CD4-positive, alpha-beta memory T cell (primary cell): ENCODE data around the gene STK25. TPM values are rescaled to one million over a fixed set of nuclear protein-coding genes. Genes with fewer than 3 reads are reported as not detected.
A peak's percentile ranks its signal among the peaks of the same experiment; 100 is the strongest.

Experiments
- CTCF ChIA-PET: fragments of 350-600 bp; sonication (Branson Sonifier 250); formaldehyde crosslinking; loops from one replicate; lab custom pipeline; 2021; ENCODE audit warnings: inconsistent platforms; ENCODE audit not compliant: partially characterized antibody; lab: Charles Lee
- POLR2A ChIA-PET: fragments of 350-600 bp; sonication (Branson Sonifier 250); formaldehyde crosslinking; loops from one replicate; lab custom pipeline; 2021; ENCODE audit not compliant: partially characterized antibody; lab: Charles Lee
- DNase-seq, 5 donors: peaks; one replicate each; pipeline versions ENCODE4 v3.0.0 to v3.0.0-alpha.2; 2020 to 2022; ENCODE audit warnings: mixed read lengths in 1 of 5
- H3K27ac ChIP-seq: one replicate; pipeline ENCODE4 v1.7.0; 2013; ENCODE audit warnings: low read depth, low read length
- H3K27me3 ChIP-seq: 2 replicates; pipeline ENCODE4 v1.7.0; 2013; ENCODE audit warnings: mild to moderate bottlenecking, low read length, moderate library complexity; ENCODE audit not compliant: insufficient read depth
- H3K36me3 ChIP-seq: 2 replicates; pipeline ENCODE4 v1.7.0; 2013; ENCODE audit warnings: mild to moderate bottlenecking, low read length, moderate library complexity; ENCODE audit not compliant: insufficient read depth
- H3K4me1 ChIP-seq: 2 replicates; pipeline ENCODE4 v1.7.0; 2013; ENCODE audit warnings: mild to moderate bottlenecking, low read length, moderate library complexity; ENCODE audit not compliant: insufficient read depth
- H3K4me3 ChIP-seq, 2 donors: one replicate each; pipeline ENCODE4 v1.7.0; 2013; ENCODE audit warnings: low read length in 2 of 2, mild to moderate bottlenecking in 1 of 2
- H3K9me3 ChIP-seq, 2 donors: one replicate each; pipeline ENCODE4 v1.7.0; 2013; ENCODE audit warnings: low read length in 2 of 2, control low read depth in 1 of 2; ENCODE audit not compliant: control insufficient read depth in 1 of 2
- H3K27ac Mint-ChIP-seq, 7 donors: one replicate each; pipeline ENCODE4 v1.8.0; 2020 to 2021; ENCODE audit warnings: mixed read lengths in 7 of 7, mild to moderate bottlenecking in 6 of 7, inconsistent platforms in 3 of 7, moderate library complexity in 3 of 7
- H3K27me3 Mint-ChIP-seq, 2 donors: one replicate each; pipeline ENCODE4 v1.8.0; 2020 to 2021; ENCODE audit warnings: mixed read lengths in 2 of 2
- H3K36me3 Mint-ChIP-seq, 2 donors: one replicate each; pipeline ENCODE4 v1.8.0; 2020 to 2021; ENCODE audit warnings: mixed read lengths in 2 of 2, inconsistent platforms in 1 of 2, mild to moderate bottlenecking in 1 of 2
- H3K4me1 Mint-ChIP-seq, 4 donors: one replicate each; pipeline ENCODE4 v1.8.0; 2020 to 2021; ENCODE audit warnings: mixed read lengths in 4 of 4, mild to moderate bottlenecking in 1 of 4
- H3K4me3 Mint-ChIP-seq, 8 donors: one replicate each; pipeline ENCODE4 v1.8.0; 2020 to 2021; ENCODE audit warnings: mixed read lengths in 8 of 8, mild to moderate bottlenecking in 7 of 8, moderate library complexity in 6 of 8, inconsistent platforms in 3 of 8
- H3K9me3 Mint-ChIP-seq, 8 donors: one replicate each; pipeline ENCODE4 v1.8.0; 2020 to 2021; ENCODE audit warnings: mixed read lengths in 8 of 8, mild to moderate bottlenecking in 5 of 8, inconsistent platforms in 3 of 8, moderate library complexity in 1 of 8
- intact Hi-C: fragments of 100-400 bp; cut with micrococcal nuclease; formaldehyde crosslinking; loops from one replicate; pipeline ENCODE4 v1.15.1; 2023
- polyA plus RNA-seq, 2 donors: library from polyadenylated mRNA; unstranded; fragments of 300-500 nt; fragmentation: Illumina TruSeq; gene quantifications; one replicate each; pipeline ENCODE4 v1.2.3, GENCODE V29; 2021
- total RNA-seq, 2 experiments: library from RNA; stranded (reverse); gene quantifications; one replicate each; pipeline ENCODE4 v1.2.3, GENCODE V29; 2021

STK25 gene
- total and polyA plus RNA-seq, 4 experiments from 2014 or later: 88.6 to 182 (median 134) TPM

GRCh38 chr2:241496904-241497877, 11.2 kb downstream of the STK25 start:
- Histone ChIP-seq H3K27me3 (no peaks in the 10 kb centered on the region), H3K9me3 (no peaks in the 10 kb centered on the region), H3K27ac (no peak overlapping the region), H3K4me1 (no peaks in the 10 kb centered on the region), H3K36me3 (peaks cover 8% of the 10 kb centered on the region), H3K4me3 (no peak overlapping the region)
- peaks cover 0 to 3% (median 0%) of the 10 kb centered on the region in 4 donors for H3K4me1 Mint-ChIP-seq
- POLR2A ChIA-PET: no interaction called here
- intact Hi-C loops: no loop called here
- H3K36me3 Mint-ChIP-seq: peaks cover 5 to 32% of the 10 kb centered on the region in 2 donors
- CTCF ChIA-PET: no interaction called here
- H3K9me3 Mint-ChIP-seq: no peaks in the 10 kb centered on the region
- H3K4me3 Mint-ChIP-seq: no peak overlapping the region
- H3K27me3 Mint-ChIP-seq: no peaks in the 10 kb centered on the region
- H3K27ac Mint-ChIP-seq: no peak overlapping the region
- no peak for DNase-seq

DNA sequence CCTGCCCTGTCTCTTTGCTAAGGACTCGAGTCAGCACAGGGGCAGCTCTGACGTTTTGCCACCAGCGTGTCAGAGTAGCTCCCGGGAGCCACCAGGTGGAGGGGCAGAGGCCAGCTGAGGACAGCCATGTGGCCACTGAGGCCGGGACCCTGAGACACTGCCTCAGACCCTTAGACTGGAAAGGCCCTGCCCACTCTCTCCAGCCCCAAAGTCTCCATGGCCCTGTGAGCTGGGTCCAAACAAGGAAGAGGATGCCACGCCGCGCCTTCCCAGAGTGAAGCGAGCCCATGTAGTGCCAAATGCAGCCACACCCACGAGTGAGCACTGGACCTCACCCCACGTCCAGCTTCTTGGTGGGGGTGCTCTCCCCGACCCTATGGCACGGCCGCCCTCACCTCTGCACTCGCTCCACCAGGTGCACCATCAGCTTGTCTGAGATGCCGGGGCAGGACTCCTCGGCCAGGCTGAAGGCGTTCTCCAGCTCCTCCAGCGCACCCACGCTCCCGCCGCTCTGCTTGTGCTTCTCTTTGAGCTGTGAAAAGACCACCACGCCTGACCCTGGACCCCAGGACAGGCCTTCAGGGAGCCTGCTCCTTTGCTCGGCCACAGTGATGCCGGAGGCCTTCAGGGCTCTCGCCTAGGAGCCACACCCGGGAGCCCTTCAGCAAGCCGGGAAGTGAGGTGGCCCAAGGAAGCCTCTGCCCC, 12.2 kb downstream of the STK25 start:
- Histone ChIP-seq H3K36me3 (peaks cover 8% of the 10 kb centered on the region), H3K27me3 (no peaks in the 10 kb centered on the region), H3K4me3 (no peak overlapping the region), H3K4me1 (no peaks in the 10 kb centered on the region), H3K27ac (no peak overlapping the region), H3K9me3 (no peaks in the 10 kb centered on the region)
- intact Hi-C loops: no loop called here
- POLR2A ChIA-PET: no interaction called here
- Mint-ChIP-seq H3K36me3 (peaks cover 5 to 31% of the 10 kb centered on the region in 2 donors), H3K27me3 (no peaks in the 10 kb centered on the region), H3K4me3 (no peak overlapping the region), H3K9me3 (no peaks in the 10 kb centered on the region), H3K27ac (no peak overlapping the region), H3K4me1 (peaks cover 0 to 3% (median 0%) of the 10 kb centered on the region in 4 donors)
- no peak for DNase-seq
- CTCF ChIA-PET: no interaction called here

DNA sequence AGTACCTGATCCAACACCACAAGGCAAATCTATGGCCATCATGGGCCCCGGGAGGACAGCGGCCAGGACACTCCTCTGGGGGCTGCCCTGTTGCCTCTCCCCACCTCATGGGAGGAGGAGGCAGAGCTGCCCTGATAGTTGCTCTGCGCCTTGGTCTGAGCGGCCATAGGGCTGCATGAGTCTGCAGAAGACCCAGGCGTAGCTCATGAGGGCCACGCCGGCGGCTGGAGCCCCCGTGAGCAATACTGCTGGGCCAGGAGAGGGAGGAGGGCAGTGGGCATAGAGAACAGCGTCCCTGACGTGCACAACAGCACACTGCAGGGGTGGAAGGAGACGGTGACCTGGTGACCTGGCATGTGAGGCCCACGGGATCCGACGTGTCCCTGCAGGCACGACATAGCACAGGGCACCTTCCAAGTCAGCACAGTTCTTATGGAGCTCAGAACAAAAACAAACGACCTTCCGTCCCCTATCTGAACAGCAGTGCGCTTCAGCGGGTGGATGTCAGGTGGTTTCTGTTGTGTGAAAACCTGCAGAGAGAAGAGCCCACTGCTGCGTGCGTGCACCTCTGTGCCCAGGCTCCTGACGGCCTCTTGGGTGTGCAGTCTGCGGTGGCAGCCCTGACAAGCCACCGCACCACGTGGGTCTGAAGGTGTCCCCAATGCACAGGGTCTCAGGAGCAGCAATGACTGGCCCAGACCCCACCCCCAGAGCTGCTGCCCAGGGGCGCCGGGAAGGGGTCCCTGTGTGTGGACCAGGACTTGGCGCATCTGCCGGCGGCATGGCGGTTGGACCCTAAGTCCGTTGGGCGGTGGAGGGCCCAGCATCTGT, 13.0 kb downstream of the STK25 start:
- intact Hi-C loops: no loop called here
- POLR2A ChIA-PET: no interaction called here

GRCh38 chr2:241494311-241494908, 14.0 kb downstream of the STK25 start:
- Mint-ChIP-seq H3K27ac (no peak overlapping the region), H3K27me3 (no peaks in the 10 kb centered on the region), H3K4me1 (peaks cover 0 to 3% (median 0%) of the 10 kb centered on the region in 4 donors), H3K36me3 (peaks cover 5 to 25% of the 10 kb centered on the region in 2 donors), H3K4me3 (no peak overlapping the region), H3K9me3 (no peaks in the 10 kb centered on the region)
- intact Hi-C loops: no loop called here
- Histone ChIP-seq H3K27ac (no peak overlapping the region), H3K4me3 (no peak overlapping the region), H3K27me3 (no peaks in the 10 kb centered on the region), H3K4me1 (no peaks in the 10 kb centered on the region), H3K36me3 (peaks cover 6% of the 10 kb centered on the region), H3K9me3 (no peaks in the 10 kb centered on the region)
- POLR2A ChIA-PET: no interaction called here
- no peak for DNase-seq
- CTCF ChIA-PET: no interaction called here

More for the DNA sequence above, 13.0 kb downstream of the STK25 start:
- H3K9me3 ChIP-seq: no peaks in the 10 kb centered on the region
- H3K4me3 Mint-ChIP-seq: no peak overlapping the region
- H3K4me3 ChIP-seq: no peak overlapping the region
- no peaks in the 10 kb centered on the region for H3K27me3 ChIP-seq
- peaks cover 0 to 3% (median 0%) of the 10 kb centered on the region in 4 donors for H3K4me1 Mint-ChIP-seq
- peaks cover 8% of the 10 kb centered on the region for H3K36me3 ChIP-seq
- no peaks in the 10 kb centered on the region for H3K9me3 Mint-ChIP-seq
- H3K27ac ChIP-seq: no peak overlapping the region
- H3K27me3 Mint-ChIP-seq: no peaks in the 10 kb centered on the region
- no peaks in the 10 kb centered on the region for H3K4me1 ChIP-seq
- CTCF ChIA-PET: no interaction called here
- no peak overlapping the region for H3K27ac Mint-ChIP-seq
- peaks cover 5 to 31% of the 10 kb centered on the region in 2 donors for H3K36me3 Mint-ChIP-seq
- DNase-seq: no peak

DNA sequence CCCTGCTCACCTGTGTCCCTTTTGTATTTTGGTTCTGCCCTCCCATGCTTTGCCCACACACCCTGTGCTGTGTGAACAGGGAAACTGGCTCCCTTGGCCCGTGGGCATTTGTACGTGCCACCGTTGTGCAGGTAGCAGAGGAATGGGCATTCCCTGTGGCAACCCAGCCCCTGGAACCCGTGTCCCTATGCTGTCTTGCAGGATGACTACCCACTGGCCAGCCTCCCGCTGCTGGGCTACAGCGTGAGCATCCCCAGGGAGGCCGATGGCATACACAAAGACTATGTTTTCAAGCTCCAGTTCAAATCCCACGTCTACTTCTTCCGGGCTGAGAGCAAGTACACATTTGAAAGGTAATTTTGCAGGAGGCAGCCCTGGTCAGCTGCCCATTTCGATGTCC, 15.3 kb downstream of the STK25 start:
- CTCF ChIA-PET: no interaction called here
- peaks cover 4% of the 10 kb centered on the region for H3K36me3 ChIP-seq
- intact Hi-C loops: no loop called here
- DNase-seq: no peak
- Mint-ChIP-seq H3K4me3 (no peak overlapping the region), H3K27ac (no peak overlapping the region), H3K9me3 (no peaks in the 10 kb centered on the region), H3K27me3 (no peaks in the 10 kb centered on the region), H3K4me1 (peaks cover 0 to 3% (median 0%) of the 10 kb centered on the region in 4 donors), H3K36me3 (peaks cover 5 to 23% of the 10 kb centered on the region in 2 donors)
- H3K9me3 ChIP-seq: no peaks in the 10 kb centered on the region
- H3K4me3 ChIP-seq: no peak overlapping the region
- POLR2A ChIA-PET: interaction anchor here (0.6 kb wide), 1 partner anchor 13 kb away, joined by 4 read pairs; no protein-coding TSS in a partner anchor
- H3K27ac ChIP-seq: no peak overlapping the region
- H3K27me3 ChIP-seq: no peaks in the 10 kb centered on the region
- H3K4me1 ChIP-seq: no peaks in the 10 kb centered on the region

DNA sequence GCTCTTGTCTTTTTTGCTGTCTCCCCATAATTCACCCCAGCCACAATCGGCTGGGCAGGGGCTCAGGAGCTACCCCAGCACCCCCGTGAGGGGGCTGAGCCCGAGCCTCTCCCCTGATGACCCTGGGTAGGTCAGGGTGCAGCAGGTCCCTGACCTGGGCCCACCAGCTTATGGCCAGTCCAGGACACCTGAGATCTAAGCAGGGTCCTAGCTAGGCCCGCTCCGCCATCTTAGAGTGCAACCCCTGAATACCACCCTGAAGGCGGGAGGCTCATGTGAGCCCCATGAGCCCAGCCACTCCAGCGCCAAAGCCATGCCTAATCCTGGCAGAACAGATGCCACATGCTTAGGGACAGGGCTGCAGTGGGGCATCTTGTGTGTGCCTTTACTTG, 16.2 kb downstream of the STK25 start:
- Histone ChIP-seq H3K4me3 (no peak overlapping the region), H3K4me1 (no peaks in the 10 kb centered on the region), H3K27me3 (no peaks in the 10 kb centered on the region), H3K27ac (no peak overlapping the region), H3K36me3 (peaks cover 4% of the 10 kb centered on the region), H3K9me3 (no peaks in the 10 kb centered on the region)
- H3K9me3 Mint-ChIP-seq: no peaks in the 10 kb centered on the region
- CTCF ChIA-PET: no interaction called here
- peaks cover 5 to 20% of the 10 kb centered on the region in 2 donors for H3K36me3 Mint-ChIP-seq
- peak overlapping the region in 2 of 7 donors; percentile 59 to 74 for H3K27ac Mint-ChIP-seq
- H3K27me3 Mint-ChIP-seq: no peaks in the 10 kb centered on the region
- intact Hi-C loops: no loop called here
- H3K4me3 Mint-ChIP-seq: no peak overlapping the region
- no peak for DNase-seq
- POLR2A ChIA-PET: no interaction called here
- peaks cover 0 to 3% (median 0%) of the 10 kb centered on the region in 4 donors for H3K4me1 Mint-ChIP-seq
